ENCODE results near the gene EHD1. TPM values are rescaled to one million over a fixed set of nuclear protein-coding genes. Genes with fewer than 3 reads are reported as not detected.

The EHD1 gene
- total and polyA plus RNA-seq, 2 of the 4 experiments (the other 2 are of a cell fraction), result 107 to 209 TPM

GRCh38 chr11:64839887-64840782 lies 38.3 kb downstream of the EHD1 start:
- dilution Hi-C loops (cut with HindIII; ENCODE audit: low sequenced_read_pairs, unreplicated experiment), result no loop called here
- POLR2A ChIA-PET (ENCODE audit: unreplicated experiment), result no interaction called here
- in situ Hi-C loops (cut with MboI; ENCODE audit: low sequenced_read_pairs), result loop anchor here (10.0 kb wide), 1 partner anchor 165 kb away; no protein-coding TSS in a partner anchor

More at GRCh38 chr11:64839887-64840782, 38.3 kb downstream of the EHD1 start:
- no peaks in the 10 kb centered on the region for H3K9me3 ChIP-seq (ENCODE audit: control insufficient read depth, insufficient read depth, low read length)
- no peak overlapping the region for H3K4me3 ChIP-seq (ENCODE audit: insufficient read depth, low read depth, low read length)
- peak overlapping the region; percentile 16 for H2AK9ac ChIP-seq (replicated peaks; ENCODE audit: low read depth, low read length, poor library complexity)
- H3K27me3 ChIP-seq (ENCODE audit: control insufficient read depth, insufficient read depth, low read length), result no peaks in the 10 kb centered on the region
- H3K56ac ChIP-seq (ENCODE audit: extremely low read depth, insufficient read depth, low read length), result no peak overlapping the region
- H2BK15ac ChIP-seq (ENCODE audit: low read depth, low read length), result no peak overlapping the region
- no peaks in the 10 kb centered on the region for H3K36me3 ChIP-seq (ENCODE audit: control insufficient read depth, insufficient read depth, low read length)
- H2AK5ac ChIP-seq (ENCODE audit: low read depth, low read length), result no peak overlapping the region
- H4K91ac ChIP-seq (ENCODE audit: insufficient read depth, low read depth, low read length), result no peak overlapping the region
- no peak overlapping the region for H3K4me2 ChIP-seq (ENCODE audit: low read depth, low read length)
- H2BK20ac ChIP-seq (ENCODE audit: low read depth, low read length), result no peak overlapping the region
- no peak overlapping the region for H4K5ac ChIP-seq (ENCODE audit: low read depth, low read length)
- no peak overlapping the region for H3K14ac ChIP-seq (replicated peaks; ENCODE audit: low read depth, low read length)
- no peak overlapping the region for H3K23ac ChIP-seq (ENCODE audit: low read depth, low read length)
- no peak overlapping the region for H4K8ac ChIP-seq (ENCODE audit: low read depth in 2 of 2, low read length in 2 of 2)
- H2AFZ ChIP-seq (replicated peaks; ENCODE audit: low read length, poor library complexity), result no peak overlapping the region
- no peak overlapping the region for H2BK120ac ChIP-seq (ENCODE audit: low read depth, low read length)
- DNase-seq (no peak), ATAC-seq (ENCODE audit: low read depth) (no peak)
- CTCF ChIA-PET, result no interaction called here
- H3K18ac ChIP-seq (ENCODE audit: low read depth, low read length), result no peak overlapping the region
- H4K20me1 ChIP-seq (ENCODE audit: insufficient read depth, low read length), result no peaks in the 10 kb centered on the region
- no peaks in the 10 kb centered on the region for H3K79me1 ChIP-seq (ENCODE audit: low read depth in 1 of 2, low read length in 2 of 2)
- no peak overlapping the region for H3K27ac ChIP-seq (ENCODE audit: insufficient read depth, low read length)
- TF ChIP-seq USF2 (IDR thresholded peaks at IDR 0.05; ENCODE audit: low read depth, low read length) (no peak), CEBPB (IDR thresholded peaks at IDR 0.05; ENCODE audit: low read depth, low read length) (no peak), MAZ (IDR thresholded peaks at IDR 0.05; ENCODE audit: borderline replicate concordance, low read depth, low read length) (no peak)
- intact Hi-C loops (cut with micrococcal nuclease), result no loop called here
- H3K9ac ChIP-seq (ENCODE audit: low read depth, low read length), result no peak overlapping the region
- no peak overlapping the region for H3K4ac ChIP-seq (ENCODE audit: low read depth, low read length)
- H3K4me1 ChIP-seq (ENCODE audit: control insufficient read depth, insufficient read depth, low read length), result peaks cover 6% of the 10 kb centered on the region
- H3K9me1 ChIP-seq (ENCODE audit: insufficient read depth, low read length), result no peaks in the 10 kb centered on the region
- H2BK5ac ChIP-seq (ENCODE audit: low read depth, low read length, poor library complexity, severe bottlenecking), result no peak overlapping the region
- no TSS peak for BruUV-seq (replicated peaks)
- WGBS, 2 experiments (ENCODE audit: extremely low coverage in 2 of 2, insufficient read length in 1 of 2), result 73% methylated on average over 5 of the region's 24 CpGs; no CpG with 5 or more reads in 1 of the 2 experiments

Measured in IMR-90 (cell line).